ENCODE data around the gene WFDC9. TPM values are rescaled to one million over a fixed set of nuclear protein-coding genes. Genes with fewer than 3 reads are reported as not detected.
A peak's percentile ranks its signal among the peaks of the same experiment; 100 is the strongest.
"Not testable (repeated sequence)": the region's sequence is repeated elsewhere in the genome, so short reads cannot be mapped to it uniquely, and the experiment has no call there.

The WFDC9 gene
- polyA plus RNA-seq, 10 donors: not detected

GRCh38 chr20:45592574-45593189 lies 38.4 kb downstream of the WFDC9 start:
- peak in 2 of 3 donors; percentile 1 to 13 for DNase-seq

- DNase-seq: no peak
Observed at GRCh38 chr20:45589725-45590124, 41.4 kb downstream of the WFDC9 start.

- no peak for DNase-seq
Observed at GRCh38 chr20:45588800-45589199, 42.3 kb downstream of the WFDC9 start.

- DNase-seq: not testable (repeated sequence)
Observed at GRCh38 chr20:45585986-45586385, 45.1 kb downstream of the WFDC9 start.

GRCh38 chr20:45584294-45584693 lies 46.8 kb downstream of the WFDC9 start:
- not testable (repeated sequence) for DNase-seq

GRCh38 chr20:45583502-45583901 lies 47.6 kb downstream of the WFDC9 start:
- no peak for DNase-seq

GRCh38 chr20:45581702-45582101 lies 49.4 kb downstream of the WFDC9 start:
- DNase-seq: no peak

GRCh38 chr20:45579184-45579583 lies 51.9 kb downstream of the WFDC9 start, which contains the start of gene WFDC8:
Gene WFDC8 (minus strand): TSS chr20:45579284. CDS start chr20:45579247, 37 bp downstream.
- DNase-seq: no peak

- no peak for DNase-seq
Observed at GRCh38 chr20:45578231-45578630, 52.9 kb downstream of the WFDC9 start.

- no peak for DNase-seq
Observed at GRCh38 chr20:45576995-45577394, 54.1 kb downstream of the WFDC9 start.

GRCh38 chr20:45575931-45576330 lies 55.2 kb downstream of the WFDC9 start:
- no peak for DNase-seq

- not testable (repeated sequence) for DNase-seq
Observed at GRCh38 chr20:45569650-45570049, 61.4 kb downstream of the WFDC9 start.

GRCh38 chr20:45564760-45565276 lies 66.3 kb downstream of the WFDC9 start:
- no peak for DNase-seq

Other genes with a start within 250 kb of the WFDC9 start
- 10 to 100 TPM; 17.2 to 26.4 (median 22.8) TPM for gene DBNDD2, start 223.0 kb downstream of the WFDC9 start, polyA plus RNA-seq (ENCODE audit: insufficient read length in 10 of 10)
- 10 to 100 TPM; 61.2 to 79.5 (median 71.6) TPM for gene PIGT, start 215.1 kb downstream of the WFDC9 start, polyA plus RNA-seq (ENCODE audit: insufficient read length in 10 of 10)
- gene WFDC2, start 161.5 kb downstream of the WFDC9 start, polyA plus RNA-seq (ENCODE audit: insufficient read length in 10 of 10): 1 to 10 TPM in 1 of 10 donors, under 1 TPM in 6, not detected in 3; 0.26 to 1.9 (median 0.77) TPM
- gene SPINT3, start 115.7 kb downstream of the WFDC9 start, polyA plus RNA-seq (ENCODE audit: insufficient read length in 10 of 10): not detected
- gene WFDC6, start 91.8 kb downstream of the WFDC9 start, polyA plus RNA-seq (ENCODE audit: insufficient read length in 10 of 10): not detected
- gene EPPIN, start 83.9 kb downstream of the WFDC9 start, polyA plus RNA-seq (ENCODE audit: insufficient read length in 10 of 10): under 1 TPM in 2 of 10 donors, not detected in 8; 0.11 to 0.16 TPM
- not detected for gene WFDC8, start 52.0 kb downstream of the WFDC9 start, polyA plus RNA-seq (ENCODE audit: insufficient read length in 10 of 10)
- gene WFDC10A, start 1.5 kb downstream of the WFDC9 start, polyA plus RNA-seq (ENCODE audit: insufficient read length in 10 of 10): not detected
- not detected for gene WFDC11, start 39.0 kb upstream of the WFDC9 start, polyA plus RNA-seq (ENCODE audit: insufficient read length in 10 of 10)
- not detected for gene WFDC13, start 70.8 kb upstream of the WFDC9 start, polyA plus RNA-seq (ENCODE audit: insufficient read length in 10 of 10)
- not detected for gene WFDC10B, start 73.7 kb upstream of the WFDC9 start, polyA plus RNA-seq (ENCODE audit: insufficient read length in 10 of 10)
- gene SPINT4, start 91.1 kb upstream of the WFDC9 start, polyA plus RNA-seq (ENCODE audit: insufficient read length in 10 of 10): not detected
- gene WFDC3, start 160.6 kb upstream of the WFDC9 start, polyA plus RNA-seq (ENCODE audit: insufficient read length in 10 of 10): 1 to 10 TPM in 3 of 10 donors, under 1 TPM in 5, not detected in 2; 0.32 to 2.0 (median 0.76) TPM
- gene DNTTIP1, start 160.7 kb upstream of the WFDC9 start, polyA plus RNA-seq (ENCODE audit: insufficient read length in 10 of 10): 10 to 100 TPM; 33.4 to 61.4 (median 49.6) TPM
- gene UBE2C, start 181.4 kb upstream of the WFDC9 start, polyA plus RNA-seq (ENCODE audit: insufficient read length in 10 of 10): 10 to 100 TPM; 22.4 to 53.7 (median 32.7) TPM
- gene TNNC2, start 196.0 kb upstream of the WFDC9 start, polyA plus RNA-seq (ENCODE audit: insufficient read length in 10 of 10): 1,000 to 10,000 TPM; 3,292 to 7,026 (median 6,344) TPM
- gene SNX21, start 202.5 kb upstream of the WFDC9 start, polyA plus RNA-seq (ENCODE audit: insufficient read length in 10 of 10): 10 to 100 TPM; 17.9 to 25.7 (median 19.4) TPM
- gene ACOT8, start 226.1 kb upstream of the WFDC9 start, polyA plus RNA-seq (ENCODE audit: insufficient read length in 10 of 10): 10 to 100 TPM; 16.0 to 21.7 (median 19.5) TPM
- gene ZSWIM3, start 226.3 kb upstream of the WFDC9 start, polyA plus RNA-seq (ENCODE audit: insufficient read length in 10 of 10): 1 to 10 TPM; 3.3 to 3.9 (median 3.7) TPM
- gene ZSWIM1, start 249.9 kb upstream of the WFDC9 start, polyA plus RNA-seq (ENCODE audit: insufficient read length in 10 of 10): 10 to 100 TPM in 3 of 10 donors, 1 to 10 TPM in 7; 7.3 to 11.7 (median 9.0) TPM